GM18526 (cell line): ENCODE results near the gene GATD1.

Experiments
- POLR2A ChIP-seq: IDR thresholded peaks from 3 replicates; pipeline ENCODE4 v1.6.1; 2011; ENCODE audit not compliant: insufficient read length; ENCODE audit errors: extremely low read depth

The GATD1 gene

GRCh38 chr11:792873-793272 lies 15.6 kb upstream of the GATD1 start:
- TF ChIP-seq POLR2A, result no peak

DNA sequence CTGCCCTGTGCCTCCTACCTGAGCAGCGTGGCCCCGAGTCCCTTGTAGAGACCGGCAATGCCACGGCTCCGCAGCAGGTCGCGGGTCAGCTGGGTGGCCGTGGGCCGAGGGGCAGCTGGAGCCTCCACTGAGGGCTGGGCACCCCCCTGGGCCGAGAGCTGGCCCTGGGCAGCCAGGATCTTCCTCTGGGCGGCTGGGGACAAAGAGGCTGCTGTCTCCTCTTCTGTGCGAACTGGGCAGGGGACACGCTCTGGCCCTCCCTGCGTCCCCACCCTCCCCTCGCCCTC lies 15.2 kb upstream of the GATD1 start:
- TF ChIP-seq POLR2A, result no peak

- no peak for TF ChIP-seq POLR2A
Observed at GRCh38 chr11:791658-792534, 14.6 kb upstream of the GATD1 start.

GRCh38 chr11:790721-791564 lies 13.7 kb upstream of the GATD1 start:
- TF ChIP-seq POLR2A, result no peak

- TF ChIP-seq POLR2A, result no peak
Observed at GRCh38 chr11:789943-790342, 12.7 kb upstream of the GATD1 start, which contains the start of gene CEND1. TSS of gene CEND1 (minus strand) at chr11:790090. CDS start at chr11:788576, 1,514 bp downstream.

DNA sequence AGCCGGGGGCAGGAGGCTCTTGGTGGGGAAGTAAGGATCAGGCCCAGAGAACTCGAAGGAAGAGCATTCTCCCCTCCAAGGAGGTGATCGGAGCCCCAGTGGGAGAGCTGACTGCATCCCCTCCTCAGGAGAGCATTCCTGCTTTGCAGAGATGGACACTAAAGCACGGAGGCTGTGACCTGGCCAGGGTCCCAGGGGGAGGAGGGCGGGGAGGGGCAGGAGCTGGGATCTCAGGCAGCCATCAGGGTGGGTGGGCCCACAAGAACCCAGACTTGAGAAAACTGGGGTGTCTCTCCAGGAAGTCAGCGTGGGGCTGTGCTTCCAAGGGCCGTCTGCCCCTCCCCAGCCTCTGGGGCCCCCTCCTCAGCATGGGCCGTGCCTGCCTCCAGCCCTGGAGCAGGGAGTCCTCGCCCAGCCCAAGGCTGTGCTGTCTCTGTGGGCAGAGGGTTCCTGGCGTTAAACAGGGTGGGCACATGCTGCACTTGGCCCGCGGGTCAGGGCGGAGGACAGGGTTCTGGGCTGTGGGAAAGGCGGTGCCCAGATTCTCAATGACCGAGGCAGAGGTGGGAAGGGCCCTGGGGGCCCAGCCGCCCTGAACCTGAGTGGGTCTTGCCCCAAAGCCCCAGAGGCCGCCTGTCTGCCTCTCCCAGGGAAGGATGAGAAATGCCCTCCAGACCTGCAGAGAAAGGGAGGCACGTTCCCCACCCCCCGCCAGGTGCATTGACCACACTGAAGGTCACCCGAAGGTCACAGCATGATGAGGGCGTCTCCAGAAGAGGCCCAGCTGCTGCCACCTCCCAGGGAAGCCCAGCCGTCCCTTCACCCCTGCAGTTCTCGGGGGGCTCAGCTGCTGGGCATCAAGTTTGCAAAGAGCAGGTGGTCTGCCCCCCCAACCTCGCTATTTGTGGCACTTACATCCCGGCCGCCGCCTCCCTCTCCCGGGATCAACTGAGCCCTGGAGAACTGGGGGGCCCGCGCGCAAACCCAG lies 12.0 kb upstream of the GATD1 start:
- no peak for TF ChIP-seq POLR2A

DNA sequence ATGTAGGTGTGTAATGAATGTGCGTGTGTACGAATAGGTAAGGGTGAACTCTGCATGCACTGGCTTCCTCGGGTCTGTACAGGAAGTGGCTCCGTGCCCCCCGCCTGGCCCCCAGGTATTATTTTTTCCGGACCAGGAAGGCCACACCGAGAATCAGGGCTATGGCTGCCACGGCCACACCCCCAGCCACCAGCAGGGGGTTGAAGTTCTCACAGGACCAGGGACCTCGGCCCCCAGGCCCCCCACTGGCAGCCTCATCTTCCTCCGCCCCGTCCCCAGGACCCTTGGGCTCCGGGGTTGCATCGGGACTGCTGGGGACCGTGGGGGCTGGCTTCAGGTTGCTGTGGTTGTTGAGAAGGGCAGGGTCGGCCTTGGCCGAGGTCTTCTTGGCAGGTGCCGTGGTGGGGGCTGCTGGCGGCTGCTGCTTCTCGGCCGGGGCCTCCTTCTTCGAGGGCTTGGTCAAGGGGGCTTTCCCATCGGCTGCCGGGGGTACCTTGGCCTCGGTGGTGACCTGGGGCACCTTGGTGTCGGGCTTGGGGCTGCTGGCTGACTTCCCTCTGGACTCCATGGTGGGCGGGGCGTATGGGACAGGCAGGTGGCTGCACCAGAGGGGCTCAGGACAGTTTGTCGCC lies 10.8 kb upstream of the GATD1 start:
- no peak for TF ChIP-seq POLR2A

DNA sequence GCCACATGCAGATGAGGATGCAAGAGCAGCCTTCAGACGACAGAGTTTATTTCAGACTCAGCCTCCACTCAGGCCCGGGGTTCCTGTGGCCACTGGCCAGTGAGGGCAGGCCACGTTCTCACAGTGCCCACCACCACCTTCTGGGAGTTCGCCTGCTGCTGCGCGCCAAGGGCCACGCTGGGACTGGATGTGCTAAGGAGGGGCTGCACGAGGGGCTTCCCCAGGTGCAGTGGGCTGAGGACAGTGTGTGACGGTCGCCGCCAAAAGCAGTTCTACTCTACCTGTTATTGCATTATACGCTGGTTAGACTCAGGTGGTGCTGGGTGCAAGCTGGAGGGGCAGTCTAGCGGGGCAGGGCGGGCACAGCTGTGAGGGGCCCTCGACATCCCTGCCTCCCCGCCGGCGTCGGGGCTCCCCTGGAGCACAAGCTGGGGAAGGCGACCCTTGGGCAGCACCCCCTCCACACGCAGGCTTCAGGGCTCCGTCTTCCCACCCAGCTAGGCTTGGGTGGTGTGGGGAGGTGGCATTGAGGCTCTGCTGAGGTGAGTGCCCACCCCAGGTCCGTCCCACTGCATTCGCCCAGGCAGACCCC lies 9.9 kb upstream of the GATD1 start:
- TF ChIP-seq POLR2A, result no peak

DNA sequence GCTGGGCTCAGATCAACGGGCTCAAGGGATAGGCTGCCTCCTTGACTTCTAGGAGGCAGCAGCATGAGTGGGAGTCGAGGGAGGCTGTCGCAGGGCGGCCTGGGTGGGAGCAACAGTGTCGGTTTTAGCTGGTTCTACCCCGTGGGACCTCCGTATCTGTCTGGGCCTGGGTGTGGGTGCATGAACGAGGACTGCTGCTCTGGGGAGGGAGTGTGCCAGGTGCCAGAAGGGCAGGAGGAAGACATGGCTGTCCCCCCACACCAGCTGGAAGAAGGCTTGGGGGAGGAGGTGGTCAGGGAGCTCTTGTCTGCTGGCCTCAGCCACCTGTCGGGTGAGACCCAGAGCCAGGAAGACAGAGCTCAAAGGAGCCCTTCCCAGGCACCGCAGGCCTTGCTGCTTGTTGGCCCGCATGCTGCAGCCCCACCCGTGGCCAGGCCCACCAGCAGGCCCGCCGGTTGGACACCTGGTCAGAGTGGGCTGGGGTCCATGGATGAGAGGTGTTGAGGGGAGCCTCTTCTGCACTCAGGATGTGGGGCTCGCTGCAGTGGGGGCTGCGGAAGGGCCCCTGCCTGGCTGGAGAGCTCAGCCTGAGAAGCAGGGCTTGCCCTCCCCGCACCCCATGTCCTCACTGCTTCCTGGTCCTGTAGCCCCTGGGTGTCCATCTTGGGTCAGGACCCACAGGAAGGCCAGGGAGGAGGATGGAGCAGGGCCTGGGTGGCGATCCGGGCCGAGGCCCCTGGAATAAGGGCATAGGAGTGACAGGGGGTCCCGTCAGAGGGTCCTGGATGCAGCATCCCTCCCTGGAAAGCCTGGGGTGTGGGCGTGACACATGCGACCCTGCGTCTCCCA lies 9.2 kb upstream of the GATD1 start:
- no peak for TF ChIP-seq POLR2A

- no peak for TF ChIP-seq POLR2A
Observed at GRCh38 chr11:783581-784015, 6.3 kb upstream of the GATD1 start.

DNA sequence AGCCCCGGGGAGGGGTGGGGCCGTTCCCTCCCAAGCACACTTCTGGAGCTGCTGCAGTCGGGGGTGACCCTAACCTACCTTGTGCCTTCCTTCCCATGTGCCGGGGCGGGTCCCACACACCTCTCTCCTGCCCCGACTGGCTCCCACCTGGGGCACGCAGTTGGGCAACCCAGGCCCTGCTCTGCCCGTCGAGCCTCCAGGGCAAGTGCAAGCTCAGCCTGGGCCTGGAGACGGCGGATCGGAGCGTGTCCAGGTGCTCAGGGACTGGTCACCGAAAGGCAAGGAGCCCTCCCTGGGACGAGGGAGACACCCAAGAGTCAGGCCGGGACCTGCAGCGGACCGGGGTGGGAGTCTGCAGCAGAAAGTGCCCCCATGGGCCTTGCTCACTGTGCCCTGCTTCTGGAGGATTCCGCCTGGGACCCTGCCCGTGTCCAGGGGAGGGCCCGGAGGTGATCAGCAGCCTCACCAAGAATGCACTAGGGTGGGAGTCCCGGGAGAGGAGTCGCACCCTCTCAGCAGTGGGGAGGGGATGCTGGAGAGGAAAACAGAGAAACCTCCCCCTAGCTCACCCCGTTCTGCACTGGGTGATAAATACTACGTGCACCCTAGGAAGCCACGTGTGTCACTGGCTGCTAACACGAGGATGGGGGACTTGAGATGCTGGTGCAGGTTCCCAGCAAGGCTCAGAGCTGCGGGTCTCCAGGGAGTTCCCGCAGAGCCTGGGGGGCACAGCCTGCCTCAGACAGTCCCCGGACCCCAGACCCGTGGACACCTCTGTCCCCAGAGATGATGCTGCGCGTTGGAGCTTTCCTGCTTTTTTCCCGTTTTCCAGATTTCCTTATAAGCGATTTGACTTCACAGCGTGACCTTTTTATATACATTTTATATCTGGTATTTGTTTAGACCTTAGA lies 5.2 kb upstream of the GATD1 start:
- no peak for TF ChIP-seq POLR2A

DNA sequence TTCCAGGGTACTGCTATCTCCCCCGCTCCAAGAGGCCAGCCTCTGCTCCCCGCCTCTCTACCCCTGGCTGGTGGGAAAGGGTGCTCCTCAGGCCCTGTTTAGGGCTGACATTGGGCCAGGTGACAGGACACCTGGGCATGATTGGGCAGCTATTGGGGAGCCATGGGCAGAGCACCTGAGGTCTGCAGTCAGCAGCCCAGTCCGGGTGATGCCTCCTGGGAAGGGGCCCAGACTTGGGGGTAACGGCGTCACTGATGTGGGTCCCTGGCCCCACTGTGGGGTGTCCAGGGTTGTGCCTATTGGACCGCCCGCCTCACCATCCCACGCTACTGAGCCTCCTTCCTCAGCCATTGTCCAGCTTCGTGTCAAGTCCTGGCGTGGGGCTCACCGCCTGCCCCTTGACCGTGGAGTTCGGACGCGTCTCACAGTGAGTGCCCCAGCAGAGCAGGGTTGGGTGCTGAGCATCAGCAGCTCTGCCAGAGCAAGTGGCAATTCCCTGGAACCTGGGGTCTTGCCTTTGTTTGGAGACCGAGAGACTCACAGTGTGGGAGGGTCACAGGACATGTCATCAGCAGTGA lies 2.8 kb upstream of the GATD1 start:
- TF ChIP-seq POLR2A, result no peak
